ENCODE data around the gene UNCX.

UNCX gene

GRCh38 chr7:1256621-1257020 lies 23.9 kb downstream of the UNCX start:
- Histone ChIP-seq H3K4me3 (ENCODE audit: low read length, poor library complexity, severe bottlenecking) (no peak overlapping the region), H3K36me3 (ENCODE audit: insufficient read depth, low read length) (no peaks in the 10 kb centered on the region), H3K9me3 (ENCODE audit: insufficient read depth, low read depth, low read length) (no peaks in the 10 kb centered on the region), H3K4me2 (ENCODE audit: low read depth, low read length, poor library complexity, severe bottlenecking) (no peak overlapping the region), H4K20me1 (ENCODE audit: insufficient read depth, low read length, poor library complexity, severe bottlenecking) (no peaks in the 10 kb centered on the region), H3K4me1 (ENCODE audit: insufficient read depth, low read length, poor library complexity, severe bottlenecking) (no peaks in the 10 kb centered on the region), H3K9me2 (replicated peaks; ENCODE audit: low read depth, low read length) (no peaks in the 10 kb centered on the region), H3F3A (ENCODE audit: low read depth) (no peaks in the 10 kb centered on the region), H3K79me2 (ENCODE audit: insufficient read depth, low read length) (no peaks in the 10 kb centered on the region), H3K9ac (ENCODE audit: low read depth, low read length, poor library complexity, severe bottlenecking) (no peak overlapping the region), H2AFZ (ENCODE audit: low read length) (no peak overlapping the region), H3K27me3 (ENCODE audit: insufficient read depth, low read length, poor library complexity, severe bottlenecking) (no peaks in the 10 kb centered on the region)
- no peak for TF ChIP-seq CTCF (conservative IDR thresholded peaks at IDR 0.05; ENCODE audit: low read length)
- no peak for TF ChIP-seq EZH2phosphoT487 (IDR thresholded peaks at IDR 0.05; ENCODE audit: borderline replicate concordance)

GRCh38 chr7:1257221-1257620 lies 24.5 kb downstream of the UNCX start:
- H3K9me3 ChIP-seq (ENCODE audit: insufficient read depth, low read depth, low read length), result no peaks in the 10 kb centered on the region
- H3K79me2 ChIP-seq (ENCODE audit: insufficient read depth, low read length), result no peaks in the 10 kb centered on the region
- H3K9me2 ChIP-seq (replicated peaks; ENCODE audit: low read depth, low read length), result no peaks in the 10 kb centered on the region
- no peak overlapping the region for H3K4me2 ChIP-seq (ENCODE audit: low read depth, low read length, poor library complexity, severe bottlenecking)
- H3K9ac ChIP-seq (ENCODE audit: low read depth, low read length, poor library complexity, severe bottlenecking), result no peak overlapping the region
- H3K27me3 ChIP-seq (ENCODE audit: insufficient read depth, low read length, poor library complexity, severe bottlenecking), result no peaks in the 10 kb centered on the region
- no peak overlapping the region for H2AFZ ChIP-seq (ENCODE audit: low read length)
- H3K36me3 ChIP-seq (ENCODE audit: insufficient read depth, low read length), result no peaks in the 10 kb centered on the region
- no peaks in the 10 kb centered on the region for H4K20me1 ChIP-seq (ENCODE audit: insufficient read depth, low read length, poor library complexity, severe bottlenecking)
- no peak overlapping the region for H3K4me3 ChIP-seq (ENCODE audit: low read length, poor library complexity, severe bottlenecking)
- no peaks in the 10 kb centered on the region for H3K4me1 ChIP-seq (ENCODE audit: insufficient read depth, low read length, poor library complexity, severe bottlenecking)
- no peaks in the 10 kb centered on the region for H3F3A ChIP-seq (ENCODE audit: low read depth)
- no peak for TF ChIP-seq CTCF (conservative IDR thresholded peaks at IDR 0.05; ENCODE audit: low read length)
- no peak for TF ChIP-seq EZH2phosphoT487 (IDR thresholded peaks at IDR 0.05; ENCODE audit: borderline replicate concordance)

- Histone ChIP-seq H3K9me3 (ENCODE audit: insufficient read depth, low read depth, low read length) (no peaks in the 10 kb centered on the region), H4K20me1 (ENCODE audit: insufficient read depth, low read length, poor library complexity, severe bottlenecking) (no peaks in the 10 kb centered on the region), H3K9me2 (replicated peaks; ENCODE audit: low read depth, low read length) (no peaks in the 10 kb centered on the region), H3K9ac (ENCODE audit: low read depth, low read length, poor library complexity, severe bottlenecking) (no peak overlapping the region), H2AFZ (ENCODE audit: low read length) (no peak overlapping the region), H3F3A (ENCODE audit: low read depth) (no peaks in the 10 kb centered on the region), H3K36me3 (ENCODE audit: insufficient read depth, low read length) (no peaks in the 10 kb centered on the region), H3K4me1 (ENCODE audit: insufficient read depth, low read length, poor library complexity, severe bottlenecking) (no peaks in the 10 kb centered on the region), H3K4me2 (ENCODE audit: low read depth, low read length, poor library complexity, severe bottlenecking) (no peak overlapping the region), H3K79me2 (ENCODE audit: insufficient read depth, low read length) (no peaks in the 10 kb centered on the region), H3K4me3 (ENCODE audit: low read length, poor library complexity, severe bottlenecking) (no peak overlapping the region), H3K27me3 (ENCODE audit: insufficient read depth, low read length, poor library complexity, severe bottlenecking) (no peaks in the 10 kb centered on the region)
- TF ChIP-seq CTCF (conservative IDR thresholded peaks at IDR 0.05; ENCODE audit: low read length) (no peak), EZH2phosphoT487 (IDR thresholded peaks at IDR 0.05; ENCODE audit: borderline replicate concordance) (no peak)
Measured at GRCh38 chr7:1257863-1258262, 25.2 kb downstream of the UNCX start.
